MCF 10A (cell line): Measurements from ENCODE around the gene CACNA2D3. TPM values are rescaled to one million over a fixed set of nuclear protein-coding genes. Genes with fewer than 3 reads are reported as not detected.

Source experiments
- BruUV-seq: library from RNA; stranded (reverse); fragments of 400-500 nt; replicated peaks from 2 replicates; lab custom pipeline; 2021; lab: Mats Ljungman, UMichigan
- CTCF ChIA-PET: fragments of 300-600 bp; sonication (Branson Sonifier 250); formaldehyde crosslinking; extraction: SDS; loops from one replicate; lab custom pipeline; 2021; ENCODE audit warnings: antibody characterized with exemption, inconsistent platforms; lab: Yijun Ruan, JAX
- POLR2A ChIA-PET: fragments of 300-600, 350-650 bp; sonication (Branson Sonifier 250); formaldehyde crosslinking; extraction: SDS; loops from one replicate; lab custom pipeline; 2020; ENCODE audit warnings: antibody characterized with exemption, inconsistent platforms; lab: Yijun Ruan, JAX
- DNase-seq: peaks from one replicate; pipeline ENCODE4 v3.0.0-alpha.2; 2018; ENCODE audit not compliant: unreplicated experiment
- H3K27ac Mint-ChIP-seq: one replicate; pipeline ENCODE4 v1.8.0; 2022; ENCODE audit warnings: mild to moderate bottlenecking, low read depth, mixed read lengths; ENCODE audit not compliant: unreplicated experiment
- H3K27me3 Mint-ChIP-seq: one replicate; pipeline ENCODE4 v1.8.0; 2022; ENCODE audit warnings: mixed read lengths; ENCODE audit not compliant: insufficient read depth, unreplicated experiment
- H3K36me3 Mint-ChIP-seq: one replicate; pipeline ENCODE4 v1.8.0; 2022; ENCODE audit warnings: mild to moderate bottlenecking, moderate library complexity, mixed read lengths; ENCODE audit not compliant: insufficient read depth, unreplicated experiment
- H3K4me1 Mint-ChIP-seq: one replicate; pipeline ENCODE4 v1.8.0; 2022; ENCODE audit warnings: mixed read lengths; ENCODE audit not compliant: insufficient read depth, unreplicated experiment
- H3K4me3 Mint-ChIP-seq: one replicate; pipeline ENCODE4 v1.8.0; 2022; ENCODE audit warnings: mild to moderate bottlenecking, moderate library complexity, mixed read lengths; ENCODE audit not compliant: unreplicated experiment
- H3K9me3 Mint-ChIP-seq: one replicate; pipeline ENCODE4 v1.8.0; 2022; ENCODE audit warnings: mixed read lengths; ENCODE audit not compliant: unreplicated experiment
- intact Hi-C: fragments of 100-400 bp; cut with micrococcal nuclease; formaldehyde crosslinking; loops from 2 replicates; pipeline ENCODE4 v1.14.1; 2022
- total RNA-seq: library from RNA; stranded (reverse); gene quantifications from 2 replicates; pipeline ENCODE4 v1.2.3, GENCODE V29; 2022
- TF ChIP-seq, protein P1 (sequence below): fragments of 200-600 bp; IDR thresholded peaks from one replicate; pipeline ENCODE4 v1.8.0; 2022; ENCODE audit warnings: antibody characterized with exemption, mild to moderate bottlenecking; ENCODE audit not compliant: unreplicated experiment

The CACNA2D3 gene
- total RNA-seq, 1 experiment from 2014 or later: 2.3 TPM

DNA sequence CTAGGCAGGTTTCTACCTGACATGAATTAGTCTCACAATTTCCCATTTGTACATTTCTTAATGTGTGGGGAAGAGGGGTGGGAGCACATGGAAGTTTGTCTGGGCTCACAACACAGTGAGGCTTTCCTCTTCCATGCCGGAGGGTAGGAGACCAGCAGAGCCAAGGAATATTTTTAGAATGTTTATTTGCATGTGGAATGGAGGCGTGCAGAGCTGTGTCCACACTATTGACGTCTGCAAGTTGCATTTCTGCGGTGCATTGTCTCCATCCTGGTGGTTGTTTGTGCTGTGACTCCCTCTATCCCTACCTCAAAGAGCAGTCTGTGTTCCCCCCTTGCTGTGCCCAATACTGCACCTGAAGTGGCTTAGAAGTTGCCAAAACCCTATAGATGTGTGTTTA, 908.6 kb downstream of the CACNA2D3 start:
- no peak overlapping the region for H3K27ac Mint-ChIP-seq
- ChIA-PET CTCF (interaction anchor here (0.7 to 0.8 kb wide), 2 partner anchors 71 to 178 kb away, joined by 3 read pairs; no protein-coding TSS in a partner anchor), POLR2A (no interaction called here)
- intact Hi-C loops: loop anchor here (10.0 kb wide), 1 partner anchor 176 kb away; no protein-coding TSS in a partner anchor
- no peaks in the 10 kb centered on the region for H3K27me3 Mint-ChIP-seq
- TF ChIP-seq, protein P1, sequence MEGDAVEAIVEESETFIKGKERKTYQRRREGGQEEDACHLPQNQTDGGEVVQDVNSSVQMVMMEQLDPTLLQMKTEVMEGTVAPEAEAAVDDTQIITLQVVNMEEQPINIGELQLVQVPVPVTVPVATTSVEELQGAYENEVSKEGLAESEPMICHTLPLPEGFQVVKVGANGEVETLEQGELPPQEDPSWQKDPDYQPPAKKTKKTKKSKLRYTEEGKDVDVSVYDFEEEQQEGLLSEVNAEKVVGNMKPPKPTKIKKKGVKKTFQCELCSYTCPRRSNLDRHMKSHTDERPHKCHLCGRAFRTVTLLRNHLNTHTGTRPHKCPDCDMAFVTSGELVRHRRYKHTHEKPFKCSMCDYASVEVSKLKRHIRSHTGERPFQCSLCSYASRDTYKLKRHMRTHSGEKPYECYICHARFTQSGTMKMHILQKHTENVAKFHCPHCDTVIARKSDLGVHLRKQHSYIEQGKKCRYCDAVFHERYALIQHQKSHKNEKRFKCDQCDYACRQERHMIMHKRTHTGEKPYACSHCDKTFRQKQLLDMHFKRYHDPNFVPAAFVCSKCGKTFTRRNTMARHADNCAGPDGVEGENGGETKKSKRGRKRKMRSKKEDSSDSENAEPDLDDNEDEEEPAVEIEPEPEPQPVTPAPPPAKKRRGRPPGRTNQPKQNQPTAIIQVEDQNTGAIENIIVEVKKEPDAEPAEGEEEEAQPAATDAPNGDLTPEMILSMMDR: no peak
- no TSS peak for BruUV-seq
- H3K4me1 Mint-ChIP-seq: no peaks in the 10 kb centered on the region
- no peak for DNase-seq
- no peaks in the 10 kb centered on the region for H3K36me3 Mint-ChIP-seq
- H3K4me3 Mint-ChIP-seq: no peak overlapping the region
- H3K9me3 Mint-ChIP-seq: no peaks in the 10 kb centered on the region

DNA sequence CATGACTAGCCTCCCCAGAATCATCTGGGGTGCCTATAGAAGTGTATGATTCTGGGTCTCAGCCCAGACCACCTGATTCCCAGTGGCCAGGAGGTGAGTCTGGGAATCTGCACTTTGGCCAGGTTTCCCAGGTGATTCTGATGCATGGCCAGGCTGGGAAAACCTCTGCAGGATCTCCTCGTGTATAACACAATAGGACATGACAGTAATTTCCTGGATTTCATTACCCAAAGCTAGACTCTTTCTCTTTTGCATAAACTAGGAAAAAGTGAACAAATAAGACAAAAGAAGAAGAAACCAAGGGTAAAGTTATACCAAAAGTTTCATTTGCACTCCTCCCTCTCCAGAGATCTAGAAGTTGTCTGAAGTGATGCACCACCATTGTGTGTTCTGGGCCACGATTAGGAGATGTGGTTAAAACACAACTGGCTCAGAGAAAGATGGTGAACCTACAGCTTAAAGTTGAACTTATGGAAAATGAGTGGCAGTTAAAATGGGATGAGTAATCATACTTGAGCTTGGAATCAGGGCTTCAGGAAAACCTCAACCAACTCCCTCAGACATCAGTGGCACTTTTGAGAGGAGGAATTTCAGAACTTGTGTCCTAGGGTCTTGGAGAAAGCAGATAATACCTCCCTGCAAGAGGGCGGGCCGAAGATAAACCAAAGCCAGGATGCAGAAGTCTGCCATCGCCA, 914.7 kb downstream of the CACNA2D3 start:
- H3K4me3 Mint-ChIP-seq: no peak overlapping the region
- POLR2A ChIA-PET: no interaction called here
- no peaks in the 10 kb centered on the region for H3K27me3 Mint-ChIP-seq
- no peak overlapping the region for H3K27ac Mint-ChIP-seq
- H3K4me1 Mint-ChIP-seq: no peaks in the 10 kb centered on the region
- CTCF ChIA-PET: no interaction called here
- H3K9me3 Mint-ChIP-seq: no peaks in the 10 kb centered on the region
- H3K36me3 Mint-ChIP-seq: no peaks in the 10 kb centered on the region
- no peak for DNase-seq
- no TSS peak for BruUV-seq
- intact Hi-C loops: loop anchor here (10.0 kb wide), 1 partner anchor 182 kb away; no protein-coding TSS in a partner anchor
- TF ChIP-seq, protein P1: no peak

DNA sequence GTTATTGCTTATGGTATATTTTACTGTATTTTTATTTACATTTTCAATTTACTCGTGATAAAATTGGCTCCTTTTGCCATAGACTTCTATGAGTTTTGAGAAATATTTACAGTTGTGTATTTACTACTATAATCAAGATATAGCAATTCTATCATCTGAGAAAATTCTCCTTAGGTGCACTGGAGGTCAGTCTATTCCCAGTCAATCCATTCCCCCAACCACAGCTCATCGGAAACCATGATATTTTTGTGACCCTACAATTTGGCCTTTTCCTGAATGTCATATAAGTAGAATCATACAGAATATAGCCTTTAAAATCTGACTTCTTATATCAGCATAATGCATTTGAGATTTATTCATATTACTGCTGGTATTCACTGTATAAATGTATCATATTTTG, 920.2 kb downstream of the CACNA2D3 start:
- no peaks in the 10 kb centered on the region for H3K36me3 Mint-ChIP-seq
- TF ChIP-seq, protein P1: peak; percentile 30
- BruUV-seq: no TSS peak
- ChIA-PET CTCF (no interaction called here), POLR2A (no interaction called here)
- H3K4me3 Mint-ChIP-seq: no peak overlapping the region
- no peaks in the 10 kb centered on the region for H3K4me1 Mint-ChIP-seq
- DNase-seq: peak; percentile 26
- intact Hi-C loops: loop anchor here (2.0 to 10.0 kb wide), 8 partner anchors 125 to 1210 kb away; partner anchors contain the start of gene WNT5A
- no peaks in the 10 kb centered on the region for H3K9me3 Mint-ChIP-seq
- H3K27me3 Mint-ChIP-seq: no peaks in the 10 kb centered on the region
- H3K27ac Mint-ChIP-seq: no peak overlapping the region

DNA sequence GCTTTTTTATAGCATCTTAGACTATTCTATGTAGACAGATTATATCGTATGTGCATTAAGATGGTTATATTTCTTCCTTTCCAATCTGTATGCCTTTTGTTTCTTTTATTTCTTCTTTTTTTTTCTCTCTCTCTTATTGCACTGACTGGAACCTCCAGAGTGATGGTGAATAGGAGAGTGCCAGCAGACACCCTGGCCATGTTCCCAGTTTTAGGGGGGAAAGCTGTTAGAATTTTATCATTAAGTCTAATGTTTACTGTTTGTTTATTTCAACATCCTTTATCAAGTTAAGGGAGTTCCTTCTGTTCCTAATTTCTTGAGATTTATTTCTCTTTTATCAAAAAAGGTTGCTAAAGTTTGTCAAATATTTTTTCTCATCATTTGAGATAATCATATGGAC, 922.1 kb downstream of the CACNA2D3 start:
- ChIA-PET CTCF (interaction anchor here (0.7 kb wide), 2 partner anchors 321 to 992 kb away, joined by 3 read pairs; no protein-coding TSS in a partner anchor), POLR2A (no interaction called here)
- intact Hi-C loops: loop anchor here (5.0 to 10.0 kb wide), 5 partner anchors 123 to 1208 kb away; partner anchors contain the start of gene WNT5A
- DNase-seq: no peak
- Mint-ChIP-seq H3K36me3 (no peaks in the 10 kb centered on the region), H3K9me3 (no peaks in the 10 kb centered on the region), H3K4me1 (no peaks in the 10 kb centered on the region), H3K27ac (no peak overlapping the region), H3K27me3 (no peaks in the 10 kb centered on the region), H3K4me3 (no peak overlapping the region)
- TF ChIP-seq, protein P1: no peak
- BruUV-seq: no TSS peak
